Pancreas (tissue), 10 donors: ENCODE measurements around the gene CNR2. TPM values are rescaled to one million over a fixed set of nuclear protein-coding genes. Genes with fewer than 3 reads are reported as not detected.
"Not testable (repeated sequence)": the region's sequence is repeated elsewhere in the genome, so short reads cannot be mapped to it uniquely, and the experiment has no call there.

ENCODE experiments used
- ATAC-seq, 4 donors: fragments of 200-7000 bp; cut with Tn5 transposase; one replicate each; pipeline versions ENCODE4 v1.8.0 to v1.9.1; 2020; ENCODE audit warnings: mild to moderate bottlenecking in 4 of 4, moderate library complexity in 4 of 4
- DNase-seq, 6 donors: peaks; one replicate each; pipeline ENCODE4 v3.0.0-alpha.2; 2020
- FAIRE-seq: peaks from 2 replicates; lab custom pipeline; 2012; peaks lifted over from hg19 to GRCh38; lab: Jason Lieb, UNC
- H3K27ac ChIP-seq, 4 donors: fragments of 200-600 bp; sonication (generic); 1 replicate in 3 of 4; 2 replicates in 1 of 4; pipeline versions ENCODE4 v1.5.0 to v1.8.0; 2020
- H3K27me3 ChIP-seq, 4 donors: fragments of 200-600 bp; one replicate each; pipeline ENCODE4 v1.8.0; 2021
- H3K36me3 ChIP-seq, 3 donors: fragments of 200-600 bp; sonication (generic) in 1 of 3; one replicate each; pipeline versions ENCODE4 v1.5.0 to v1.8.0; 2020 to 2021
- H3K4me1 ChIP-seq, 3 donors: fragments of 200-600 bp; one replicate each; pipeline ENCODE4 v1.8.0; 2021
- H3K4me3 ChIP-seq, 4 donors: fragments of 200-600 bp; sonication (generic) in 2 of 4; one replicate each; pipeline versions ENCODE4 v1.5.0 to v1.8.0; 2020 to 2021
- H3K9me3 ChIP-seq, 4 donors: fragments of 200-600 bp; one replicate each; pipeline ENCODE4 v1.8.0; 2021
- CTCF ChIP-seq, 4 donors: fragments of 200-600 bp; sonication (generic) in 3 of 4; IDR thresholded peaks; one replicate each; pipeline versions ENCODE4 v1.5.0 to v1.8.0; 2021; ENCODE audit warnings: antibody characterized with exemption in 4 of 4
- WGBS, 2 donors: extraction: QIAGEN DNeasy Blood & Tissue Kit; methylation state at CpG; one replicate each; pipeline ENCODE4 v1.1.7; 2013; 5-methylcytosine and 5-hydroxymethylcytosine counted together
- intact Hi-C, 3 donors: fragments of 100-400 bp; cut with DNase I; formaldehyde crosslinking; loops; one replicate each; pipeline versions ENCODE4 v1.11.1 to v1.14.2; 2022
- polyA plus RNA-seq, 2 donors: library from polyadenylated mRNA; stranded (reverse); fragments of 200-250 nt; gene quantifications; one replicate each; pipeline ENCODE4 v1.2.3, GENCODE V29; 2013
- total RNA-seq, 6 donors: library from RNA; stranded (reverse); fragmentation: NEBNext Ultra II Directional in 4 of 6; extraction: Animal tissue kit (Norgen Biotek cat#: 25700) in 4 of 6; gene quantifications; one replicate each; pipeline versions ENCODE4 v1.2.1 to v1.2.4, GENCODE V29; 2021 to 2023
- donor health status: healthy with polysubstance abuse.
- donor health status: DM: no; HTN: no; CAD: no; lungs with moderate emphysema.
- donor health status: DM: no; HTN: no; CAD: no.
- donor health status: control.
- donor health status: control.
- donor health status: Bipolar disorder and iron deficiency.
- donor health status: DM: yes; HTN: yes; CAD: no.
- donor health status: DM: no; HTN: no; CAD: no.
- donor health status: DM: no; HTN: no; CAD: no.
- donor health status: DM: yes; HTN: yes; CAD: no.

The CNR2 gene
- total and polyA plus RNA-seq, 8 donors, result not detected

DNA sequence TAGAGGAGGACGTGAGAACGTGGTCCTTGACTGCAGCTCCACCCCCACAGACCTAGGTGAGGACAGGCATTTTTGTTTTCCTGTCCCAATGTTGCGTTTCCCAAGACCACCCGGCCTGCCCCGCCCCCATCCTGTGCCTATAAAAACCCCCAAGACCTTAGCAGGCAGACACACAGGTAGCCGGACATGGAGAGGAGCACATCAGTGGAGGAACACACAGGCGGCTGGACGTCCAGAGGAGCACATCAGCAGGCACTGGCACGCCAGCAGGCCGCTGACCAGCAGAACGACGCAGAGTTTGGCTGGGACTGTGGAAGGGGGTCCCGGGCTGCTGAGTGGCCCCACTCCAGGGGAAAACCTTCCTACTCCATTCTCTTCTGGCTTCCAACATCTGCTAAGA, 75.3 kb downstream of the CNR2 start:
- no peak for TF ChIP-seq CTCF (IDR thresholded peaks at IDR 0.05)
- no peaks in the 10 kb centered on the region for H3K9me3 ChIP-seq
- peak; percentile 27 to 55 (median 36) for ATAC-seq
- intact Hi-C loops, result no loop called here
- WGBS, 2 donors, result 10 to 11% methylated on average over 13 of the region's 13 CpGs
- no peak for FAIRE-seq
- no peak overlapping the region for H3K27ac ChIP-seq
- H3K27me3 ChIP-seq, result no peaks in the 10 kb centered on the region
- no peaks in the 10 kb centered on the region for H3K36me3 ChIP-seq
- DNase-seq, result peak in 4 of 6 donors; percentile 11 to 52 (median 40)
- peaks cover 0 to 3% (median 0%) of the 10 kb centered on the region in 3 donors for H3K4me1 ChIP-seq
- H3K4me3 ChIP-seq, result peak overlapping the region in 2 of 4 donors; percentile 22 to 41

GRCh38 chr1:23836037-23836436, 77.1 kb downstream of the CNR2 start:
- ATAC-seq (no peak), DNase-seq (no peak), FAIRE-seq (no peak)
- Histone ChIP-seq H3K4me3 (no peak overlapping the region), H3K36me3 (no peaks in the 10 kb centered on the region), H3K27me3 (no peaks in the 10 kb centered on the region), H3K4me1 (peaks cover 0 to 3% (median 0%) of the 10 kb centered on the region in 3 donors), H3K27ac (no peak overlapping the region), H3K9me3 (no peaks in the 10 kb centered on the region)
- intact Hi-C loops, result no loop called here
- 51 to 74% methylated on average over 3 of the region's 3 CpGs for WGBS, 2 donors
- TF ChIP-seq CTCF (IDR thresholded peaks at IDR 0.05), result no peak

- H3K4me3 ChIP-seq, H3K9me3 ChIP-seq, H3K4me1 ChIP-seq, DNase-seq, H3K27ac ChIP-seq, H3K36me3 ChIP-seq, H3K27me3 ChIP-seq, FAIRE-seq, ATAC-seq, intact Hi-C loops: not testable (repeated sequence)
- WGBS, 2 donors, result 70 to 81% methylated on average over 6 of the region's 6 CpGs
Measured at GRCh38 chr1:23834156-23834555, 79.0 kb downstream of the CNR2 start.

- FAIRE-seq (no peak), ATAC-seq (no peak), DNase-seq (no peak)
- WGBS, 2 donors, result 88 to 100% methylated on average over 1 of the region's 1 CpG
- Histone ChIP-seq H3K27me3 (no peaks in the 10 kb centered on the region), H3K4me3 (no peak overlapping the region), H3K9me3 (no peaks in the 10 kb centered on the region), H3K27ac (no peak overlapping the region), H3K4me1 (peaks cover 0 to 6% (median 3%) of the 10 kb centered on the region in 3 donors), H3K36me3 (no peaks in the 10 kb centered on the region)
- TF ChIP-seq CTCF (IDR thresholded peaks at IDR 0.05), result no peak
- intact Hi-C loops, result no loop called here
Measured at GRCh38 chr1:23827717-23828116, 85.4 kb downstream of the CNR2 start.

GRCh38 chr1:23826590-23826989, 86.6 kb downstream of the CNR2 start:
- FAIRE-seq, intact Hi-C loops, H3K36me3 ChIP-seq, H3K4me1 ChIP-seq, DNase-seq, H3K27me3 ChIP-seq, ATAC-seq, H3K27ac ChIP-seq, H3K4me3 ChIP-seq, H3K9me3 ChIP-seq: not testable (repeated sequence)
- WGBS, 2 donors, result 93 to 94% methylated on average over 13 of the region's 13 CpGs

DNA sequence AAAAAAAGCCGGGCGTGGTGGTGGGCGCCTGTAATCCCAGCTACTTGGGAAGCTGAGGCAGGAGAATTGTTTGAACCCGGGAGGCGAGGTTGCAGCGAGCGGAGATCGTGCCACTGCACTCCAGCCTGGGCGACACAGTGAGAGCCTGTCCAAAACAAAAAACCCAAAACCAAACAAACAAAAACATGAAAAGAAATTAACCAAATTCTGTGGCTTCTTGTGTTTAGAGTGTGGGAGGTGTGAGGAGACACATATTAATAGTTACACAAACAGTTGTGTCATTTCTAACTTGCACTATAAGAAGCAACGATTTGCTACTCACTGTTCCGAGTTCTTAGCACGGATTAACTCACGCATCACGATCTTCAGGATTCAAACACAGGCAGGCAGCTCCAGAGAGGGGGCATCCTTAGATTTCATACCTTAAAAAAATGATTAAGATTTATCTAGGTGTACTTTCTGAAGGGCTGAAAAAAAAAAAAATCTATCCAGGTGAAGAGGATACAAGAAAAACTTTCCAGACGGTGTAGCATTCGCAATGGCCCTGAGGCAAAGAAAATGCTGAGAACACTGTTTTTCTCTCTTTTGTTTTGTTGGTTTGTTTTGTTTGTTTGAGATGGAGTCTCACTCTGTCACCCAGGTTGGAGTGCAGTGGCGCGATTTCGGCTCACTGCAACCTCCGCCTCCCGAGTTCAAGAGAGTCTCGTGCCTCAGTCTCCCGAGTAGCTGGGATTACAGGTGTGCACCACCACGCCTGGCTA, 87.2 kb downstream of the CNR2 start:
- no peaks in the 10 kb centered on the region for H3K36me3 ChIP-seq
- peaks cover 0 to 6% (median 3%) of the 10 kb centered on the region in 3 donors for H3K4me1 ChIP-seq
- peak overlapping the region; percentile 42 to 91 (median 81) for H3K27ac ChIP-seq
- FAIRE-seq (no peak), ATAC-seq (peak; percentile 25 to 45 (median 27)), DNase-seq (no peak)
- intact Hi-C loops, result no loop called here
- no peaks in the 10 kb centered on the region for H3K9me3 ChIP-seq
- no peak for TF ChIP-seq CTCF (IDR thresholded peaks at IDR 0.05)
- 44 to 47% methylated on average over 24 of the region's 24 CpGs for WGBS, 2 donors
- no peaks in the 10 kb centered on the region for H3K27me3 ChIP-seq
- peak overlapping the region; percentile 76 to 99 (median 90) for H3K4me3 ChIP-seq
